A549 (cell line): ENCODE measurements around the gene RGS1.

Experiments
- BHLHE40 ChIP-seq: IDR thresholded peaks from 2 replicates; pipeline ENCODE4 v1.6.1; 2012; ENCODE audit warnings: low read depth, low read length, inconsistent platforms
- CBX8 ChIP-seq: fragments of 200-600 bp; sonication (generic); IDR thresholded peaks from 2 replicates; pipeline ENCODE4 v1.6.1; 2016
- ELK1 ChIP-seq: fragments of 150-350 bp; IDR thresholded peaks from 2 replicates; pipeline ENCODE4 v1.6.1; 2014; ENCODE audit warnings: low read depth, mild to moderate bottlenecking, low read length
- KDM5A ChIP-seq: fragments of 200-600 bp; sonication (generic); IDR thresholded peaks from 2 replicates; pipeline ENCODE4 v1.6.1; 2016; ENCODE audit warnings: antibody characterized with exemption, mild to moderate bottlenecking
- RAD21 ChIP-seq, 2 experiments: fragments of >200 bp in 1 of 2; sonication (Bioruptor Twin) in 1 of 2; formaldehyde crosslinking in 1 of 2; IDR thresholded peaks in 1 of 2; conservative IDR thresholded peaks in 1 of 2; 2 replicates in 1 of 2; 3 replicates in 1 of 2; pipeline ENCODE4 v1.6.1; 2012 to 2018; ENCODE audit warnings: inconsistent platforms in 1 of 2
- SMC3 ChIP-seq: fragments of >200 bp; sonication (Bioruptor Twin); formaldehyde crosslinking; IDR thresholded peaks from 3 replicates; pipeline ENCODE4 v1.6.1; 2018; ENCODE audit warnings: inconsistent platforms
- TF ChIP-seq, protein P1 (sequence below): fragments of >200 bp; sonication (Bioruptor Twin); formaldehyde crosslinking; IDR thresholded peaks from 3 replicates; pipeline ENCODE4 v1.5.1; 2016

DNA sequence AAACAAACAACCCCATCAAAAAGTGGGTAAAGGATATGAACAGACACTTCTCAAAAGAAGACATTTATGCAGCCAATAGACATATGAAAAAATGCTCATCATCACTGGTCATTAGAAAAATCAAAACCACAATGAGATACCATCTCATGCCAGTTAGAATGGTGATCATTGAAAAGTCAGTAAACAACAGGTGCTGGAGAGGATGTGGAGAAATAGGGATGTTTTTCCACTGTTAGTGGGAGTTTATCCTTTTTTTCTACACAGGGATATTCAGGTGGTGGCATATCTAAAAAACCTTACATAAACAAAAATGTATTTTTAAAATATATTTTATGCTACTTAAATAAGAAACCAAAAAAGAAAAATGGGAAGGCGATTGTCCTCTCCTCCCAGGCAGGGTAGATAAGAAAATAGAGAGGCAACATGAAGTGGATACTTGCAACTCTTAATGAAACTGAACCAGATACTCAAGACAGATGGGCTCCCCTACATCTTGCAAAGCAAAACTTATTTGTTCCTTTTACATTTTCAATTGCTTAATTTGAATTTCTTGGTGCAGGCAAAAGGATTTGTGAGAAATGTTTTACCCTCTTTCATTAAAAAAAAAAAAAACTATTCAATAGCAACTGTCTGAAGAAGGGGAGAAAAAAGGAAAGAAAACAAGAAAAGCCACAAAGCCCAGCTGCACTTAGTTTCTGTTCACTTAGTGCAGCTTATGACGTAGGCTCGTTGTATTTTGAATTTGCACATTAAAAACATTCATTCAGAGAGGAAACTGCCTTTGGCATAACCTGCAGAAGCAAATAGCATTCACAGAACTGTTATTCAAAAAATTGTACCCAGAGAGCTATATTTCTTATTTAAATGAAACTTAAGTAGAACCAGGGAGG lies 36.9 kb upstream of the RGS1 start:
- TF ChIP-seq, protein P1, sequence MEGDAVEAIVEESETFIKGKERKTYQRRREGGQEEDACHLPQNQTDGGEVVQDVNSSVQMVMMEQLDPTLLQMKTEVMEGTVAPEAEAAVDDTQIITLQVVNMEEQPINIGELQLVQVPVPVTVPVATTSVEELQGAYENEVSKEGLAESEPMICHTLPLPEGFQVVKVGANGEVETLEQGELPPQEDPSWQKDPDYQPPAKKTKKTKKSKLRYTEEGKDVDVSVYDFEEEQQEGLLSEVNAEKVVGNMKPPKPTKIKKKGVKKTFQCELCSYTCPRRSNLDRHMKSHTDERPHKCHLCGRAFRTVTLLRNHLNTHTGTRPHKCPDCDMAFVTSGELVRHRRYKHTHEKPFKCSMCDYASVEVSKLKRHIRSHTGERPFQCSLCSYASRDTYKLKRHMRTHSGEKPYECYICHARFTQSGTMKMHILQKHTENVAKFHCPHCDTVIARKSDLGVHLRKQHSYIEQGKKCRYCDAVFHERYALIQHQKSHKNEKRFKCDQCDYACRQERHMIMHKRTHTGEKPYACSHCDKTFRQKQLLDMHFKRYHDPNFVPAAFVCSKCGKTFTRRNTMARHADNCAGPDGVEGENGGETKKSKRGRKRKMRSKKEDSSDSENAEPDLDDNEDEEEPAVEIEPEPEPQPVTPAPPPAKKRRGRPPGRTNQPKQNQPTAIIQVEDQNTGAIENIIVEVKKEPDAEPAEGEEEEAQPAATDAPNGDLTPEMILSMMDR = no peak
- no peak for TF ChIP-seq BHLHE40
- TF ChIP-seq RAD21 (conservative IDR thresholded peaks at IDR 0.05 in 1 of 2, IDR thresholded peaks at IDR 0.05 in 1 of 2) = no peak
- TF ChIP-seq KDM5A = no peak
- no peak for TF ChIP-seq CBX8
- no peak for TF ChIP-seq SMC3
- TF ChIP-seq ELK1 = no peak
